Loucy (cell line): ENCODE data around the gene NRG3.

Experiments
- CTCF ChIP-seq: fragments of 200-600 bp; sonication (generic); conservative IDR thresholded peaks from 2 replicates; pipeline ENCODE4 v1.5.1; 2014; ENCODE audit warnings: mild to moderate bottlenecking, antibody characterized with exemption, low read length
- EZH2phosphoT487 ChIP-seq: fragments of 200-600 bp; IDR thresholded peaks from 2 replicates; pipeline ENCODE4 v1.6.1; 2018; ENCODE audit warnings: antibody characterized with exemption, mild to moderate bottlenecking, moderate library complexity, borderline replicate concordance

GRCh38 chr10:82420001-82420400 lies 545.0 kb downstream of the NRG3 start:
- TF ChIP-seq CTCF = no peak
- no peak for TF ChIP-seq EZH2phosphoT487
